Neural progenitor cell (in vitro differentiated cells): Measurements from ENCODE around the gene MYOF.

Source experiments
- CTCF ChIP-seq: fragments of 200-600 bp; sonication (generic); IDR thresholded peaks from 2 replicates; pipeline ENCODE4 v1.5.1; 2017; ENCODE audit warnings: antibody characterized with exemption, mild to moderate bottlenecking
- EZH2phosphoT487 ChIP-seq: fragments of 200-600 bp; sonication (generic); IDR thresholded peaks from 2 replicates; pipeline ENCODE4 v1.6.1; 2017; ENCODE audit warnings: antibody characterized with exemption

DNA sequence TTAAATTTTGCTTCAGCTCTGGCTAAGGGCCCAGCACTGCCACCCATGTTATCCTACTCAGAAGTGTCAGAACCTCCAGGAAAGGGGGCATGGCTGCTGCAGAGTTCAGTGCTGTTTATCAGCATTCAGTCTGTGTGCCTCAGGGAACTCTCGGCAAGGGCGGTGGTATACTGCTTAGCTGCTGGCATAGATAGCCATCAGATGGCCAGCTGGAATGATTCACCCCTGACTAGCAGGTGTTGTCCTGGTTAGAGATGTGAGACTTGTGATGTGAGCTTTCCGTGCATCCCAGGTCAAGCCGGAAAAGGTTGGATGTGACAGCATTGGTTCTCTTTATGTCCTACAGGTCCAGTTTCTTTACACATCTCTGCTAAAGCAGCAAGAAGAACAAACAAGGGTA lies 36.4 kb upstream of the MYOF start:
- TF ChIP-seq CTCF: no peak
- TF ChIP-seq EZH2phosphoT487: no peak
